Breast epithelium (tissue), 3 donors: ENCODE results near the gene FRRS1.

Source experiments
- POLR2A ChIP-seq: fragments of 450-650 bp; IDR thresholded peaks from one replicate; pipeline ENCODE4 v1.6.1; 2016; ENCODE audit warnings: antibody characterized with exemption, mild to moderate bottlenecking, moderate library complexity
- POLR2AphosphoS5 ChIP-seq, 3 donors: sonication (generic); formaldehyde crosslinking; IDR thresholded peaks; one replicate each; pipeline ENCODE4 v1.6.1; 2017; ENCODE audit warnings: antibody characterized with exemption in 3 of 3
- TF ChIP-seq, protein P1 (sequence below), 3 donors: fragments of 450-650 bp; IDR thresholded peaks; one replicate each; pipeline ENCODE4 v1.5.1; 2016 to 2017; ENCODE audit warnings: antibody characterized with exemption in 3 of 3, mild to moderate bottlenecking in 3 of 3, moderate library complexity in 3 of 3

DNA sequence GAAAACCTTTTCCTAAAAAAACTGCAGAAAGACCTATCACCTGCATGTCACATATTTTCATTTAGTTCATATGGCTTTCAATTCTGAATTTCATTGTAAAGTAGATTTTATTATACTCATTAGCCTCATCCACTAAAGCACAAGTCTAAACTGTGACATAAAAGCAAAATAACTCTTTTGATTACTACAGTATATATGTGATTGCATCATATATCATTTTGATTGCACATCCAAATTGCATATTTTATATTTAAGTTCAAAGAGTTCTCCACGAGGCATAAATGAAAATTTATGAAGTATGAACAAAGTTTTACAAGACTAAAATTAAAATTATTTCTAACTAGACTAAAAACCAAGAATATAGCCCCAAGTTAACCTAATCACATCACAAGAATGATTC is 101.2 kb downstream of the FRRS1 start:
- TF ChIP-seq, protein P1, sequence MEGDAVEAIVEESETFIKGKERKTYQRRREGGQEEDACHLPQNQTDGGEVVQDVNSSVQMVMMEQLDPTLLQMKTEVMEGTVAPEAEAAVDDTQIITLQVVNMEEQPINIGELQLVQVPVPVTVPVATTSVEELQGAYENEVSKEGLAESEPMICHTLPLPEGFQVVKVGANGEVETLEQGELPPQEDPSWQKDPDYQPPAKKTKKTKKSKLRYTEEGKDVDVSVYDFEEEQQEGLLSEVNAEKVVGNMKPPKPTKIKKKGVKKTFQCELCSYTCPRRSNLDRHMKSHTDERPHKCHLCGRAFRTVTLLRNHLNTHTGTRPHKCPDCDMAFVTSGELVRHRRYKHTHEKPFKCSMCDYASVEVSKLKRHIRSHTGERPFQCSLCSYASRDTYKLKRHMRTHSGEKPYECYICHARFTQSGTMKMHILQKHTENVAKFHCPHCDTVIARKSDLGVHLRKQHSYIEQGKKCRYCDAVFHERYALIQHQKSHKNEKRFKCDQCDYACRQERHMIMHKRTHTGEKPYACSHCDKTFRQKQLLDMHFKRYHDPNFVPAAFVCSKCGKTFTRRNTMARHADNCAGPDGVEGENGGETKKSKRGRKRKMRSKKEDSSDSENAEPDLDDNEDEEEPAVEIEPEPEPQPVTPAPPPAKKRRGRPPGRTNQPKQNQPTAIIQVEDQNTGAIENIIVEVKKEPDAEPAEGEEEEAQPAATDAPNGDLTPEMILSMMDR (IDR thresholded peaks at IDR 0.05) = no peak
- TF ChIP-seq POLR2AphosphoS5 (IDR thresholded peaks at IDR 0.05) (no peak), POLR2A (no peak)
